OCI-LY3 (cell line): ENCODE results near the gene OSBPL3.

Experiments
- EZH2phosphoT487 ChIP-seq: fragments of 200-600 bp; shearing (Covaris generic); IDR thresholded peaks from 2 replicates; pipeline ENCODE4 v1.6.1; 2018; ENCODE audit warnings: antibody characterized with exemption, mixed run types, low read depth
- TF ChIP-seq, protein P1 (sequence below): fragments of 200-600, 300-600 bp; sonication (generic); IDR thresholded peaks from 2 replicates; pipeline ENCODE4 v1.5.1; 2014; ENCODE audit warnings: antibody characterized with exemption, low read length, low read depth

GRCh38 chr7:24808518-24808917, 171.5 kb downstream of the OSBPL3 start:
- TF ChIP-seq, protein P1, sequence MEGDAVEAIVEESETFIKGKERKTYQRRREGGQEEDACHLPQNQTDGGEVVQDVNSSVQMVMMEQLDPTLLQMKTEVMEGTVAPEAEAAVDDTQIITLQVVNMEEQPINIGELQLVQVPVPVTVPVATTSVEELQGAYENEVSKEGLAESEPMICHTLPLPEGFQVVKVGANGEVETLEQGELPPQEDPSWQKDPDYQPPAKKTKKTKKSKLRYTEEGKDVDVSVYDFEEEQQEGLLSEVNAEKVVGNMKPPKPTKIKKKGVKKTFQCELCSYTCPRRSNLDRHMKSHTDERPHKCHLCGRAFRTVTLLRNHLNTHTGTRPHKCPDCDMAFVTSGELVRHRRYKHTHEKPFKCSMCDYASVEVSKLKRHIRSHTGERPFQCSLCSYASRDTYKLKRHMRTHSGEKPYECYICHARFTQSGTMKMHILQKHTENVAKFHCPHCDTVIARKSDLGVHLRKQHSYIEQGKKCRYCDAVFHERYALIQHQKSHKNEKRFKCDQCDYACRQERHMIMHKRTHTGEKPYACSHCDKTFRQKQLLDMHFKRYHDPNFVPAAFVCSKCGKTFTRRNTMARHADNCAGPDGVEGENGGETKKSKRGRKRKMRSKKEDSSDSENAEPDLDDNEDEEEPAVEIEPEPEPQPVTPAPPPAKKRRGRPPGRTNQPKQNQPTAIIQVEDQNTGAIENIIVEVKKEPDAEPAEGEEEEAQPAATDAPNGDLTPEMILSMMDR = no peak
- no peak for TF ChIP-seq EZH2phosphoT487
